Measurements from ENCODE around the gene TACC2. TPM values are rescaled to one million over a fixed set of nuclear protein-coding genes. Genes with fewer than 3 reads are reported as not detected.

Gene TACC2
- total RNA-seq, 1 experiment from 2014 or later: 89.0 TPM

DNA sequence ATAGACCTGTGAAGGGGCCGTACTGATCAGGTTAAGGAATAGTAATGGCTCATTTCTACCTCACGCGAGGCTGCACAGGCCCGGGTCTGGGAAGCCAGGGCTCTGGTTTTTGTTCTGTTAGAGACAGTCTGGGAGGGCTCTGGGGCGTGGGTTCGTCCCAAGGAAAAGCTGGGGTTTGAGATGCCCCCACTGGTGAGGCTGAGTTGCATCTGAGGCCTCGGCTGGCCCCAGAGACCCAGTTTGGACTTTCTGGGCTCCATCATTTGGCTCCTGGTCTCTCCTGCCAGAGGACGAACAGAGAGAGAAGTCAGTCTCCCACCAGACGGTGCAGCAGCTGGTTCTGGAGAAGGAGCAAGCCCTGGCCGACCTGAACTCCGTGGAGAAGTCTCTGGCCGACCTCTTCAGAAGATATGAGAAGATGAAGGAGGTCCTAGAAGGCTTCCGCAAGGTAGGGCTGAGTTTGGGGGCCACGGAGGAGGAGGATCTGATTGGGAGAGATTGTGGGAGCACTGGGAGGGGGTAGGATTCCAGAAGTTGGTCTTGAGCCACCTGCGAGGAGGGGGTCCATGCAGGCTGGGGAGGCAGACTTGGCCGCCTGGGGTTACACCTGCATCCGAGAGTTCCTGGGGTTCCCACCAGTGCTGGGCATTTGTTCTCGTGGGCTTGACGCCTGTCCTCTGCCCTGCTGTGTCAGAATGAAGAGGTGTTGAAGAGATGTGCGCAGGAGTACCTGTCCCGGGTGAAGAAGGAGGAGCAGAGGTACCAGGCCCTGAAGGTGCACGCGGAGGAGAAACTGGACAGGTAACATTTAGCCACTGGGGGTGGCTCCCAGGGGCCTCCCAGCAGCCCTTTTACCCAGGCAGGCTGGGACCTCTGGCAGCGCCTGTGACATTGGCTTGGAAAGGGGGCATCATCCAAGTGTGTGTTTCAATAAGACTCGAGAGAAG is 259.7 kb downstream of the TACC2 start:
- CTCF ChIA-PET: interaction anchor here (1.7 kb wide), 1 partner anchor 19 kb away, joined by 5 read pairs; no protein-coding TSS in a partner anchor
- TF ChIP-seq, protein P1, sequence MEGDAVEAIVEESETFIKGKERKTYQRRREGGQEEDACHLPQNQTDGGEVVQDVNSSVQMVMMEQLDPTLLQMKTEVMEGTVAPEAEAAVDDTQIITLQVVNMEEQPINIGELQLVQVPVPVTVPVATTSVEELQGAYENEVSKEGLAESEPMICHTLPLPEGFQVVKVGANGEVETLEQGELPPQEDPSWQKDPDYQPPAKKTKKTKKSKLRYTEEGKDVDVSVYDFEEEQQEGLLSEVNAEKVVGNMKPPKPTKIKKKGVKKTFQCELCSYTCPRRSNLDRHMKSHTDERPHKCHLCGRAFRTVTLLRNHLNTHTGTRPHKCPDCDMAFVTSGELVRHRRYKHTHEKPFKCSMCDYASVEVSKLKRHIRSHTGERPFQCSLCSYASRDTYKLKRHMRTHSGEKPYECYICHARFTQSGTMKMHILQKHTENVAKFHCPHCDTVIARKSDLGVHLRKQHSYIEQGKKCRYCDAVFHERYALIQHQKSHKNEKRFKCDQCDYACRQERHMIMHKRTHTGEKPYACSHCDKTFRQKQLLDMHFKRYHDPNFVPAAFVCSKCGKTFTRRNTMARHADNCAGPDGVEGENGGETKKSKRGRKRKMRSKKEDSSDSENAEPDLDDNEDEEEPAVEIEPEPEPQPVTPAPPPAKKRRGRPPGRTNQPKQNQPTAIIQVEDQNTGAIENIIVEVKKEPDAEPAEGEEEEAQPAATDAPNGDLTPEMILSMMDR (IDR thresholded peaks at IDR 0.05; ENCODE audit: unreplicated experiment): no peak
- POLR2A ChIA-PET: interaction anchor here (0.6 kb wide), 1 partner anchor 124 kb away, joined by 3 read pairs; no protein-coding TSS in a partner anchor
- H3K36me3 Mint-ChIP-seq (ENCODE audit: insufficient read depth, unreplicated experiment): peaks cover 98% of the 10 kb centered on the region
- H3K4me1 Mint-ChIP-seq (ENCODE audit: insufficient read depth, unreplicated experiment): no peaks in the 10 kb centered on the region
- intact Hi-C loops (cut with micrococcal nuclease): no loop called here
- H3K27ac Mint-ChIP-seq (ENCODE audit: low read depth, unreplicated experiment): peak overlapping the region; percentile 88
- H3K27me3 Mint-ChIP-seq (ENCODE audit: insufficient read depth, unreplicated experiment): no peaks in the 10 kb centered on the region
- no TSS peak for BruUV-seq (replicated peaks)
- DNase-seq (ENCODE audit: unreplicated experiment): no peak
- H3K9me3 Mint-ChIP-seq (ENCODE audit: unreplicated experiment): no peaks in the 10 kb centered on the region
- no peak overlapping the region for H3K4me3 Mint-ChIP-seq (ENCODE audit: unreplicated experiment)

DNA sequence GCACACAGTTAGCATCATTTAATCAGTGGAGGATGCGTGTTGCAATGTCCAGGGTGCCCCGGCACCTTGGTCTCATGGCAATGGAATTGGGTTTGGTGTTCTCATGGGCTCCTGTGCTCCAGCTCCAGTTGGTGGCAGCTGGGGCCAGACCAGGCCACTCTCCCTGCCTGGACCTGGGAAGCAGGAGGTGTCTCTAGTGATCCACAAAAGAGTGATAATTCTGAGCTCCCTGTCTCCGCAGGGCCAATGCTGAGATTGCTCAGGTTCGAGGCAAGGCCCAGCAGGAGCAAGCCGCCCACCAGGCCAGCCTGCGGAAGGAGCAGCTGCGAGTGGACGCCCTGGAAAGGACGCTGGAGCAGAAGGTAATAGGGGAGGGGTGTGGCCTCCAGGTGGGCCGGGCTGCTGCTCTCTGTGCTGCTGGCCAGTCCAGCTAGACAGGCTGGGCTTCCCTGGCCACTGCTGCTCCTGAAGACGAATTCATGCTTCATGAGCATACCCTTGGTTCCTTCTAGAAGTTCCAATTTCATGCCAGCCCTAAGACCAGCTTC is 260.4 kb downstream of the TACC2 start:
- intact Hi-C loops (cut with micrococcal nuclease): no loop called here
- H3K36me3 Mint-ChIP-seq (ENCODE audit: insufficient read depth, unreplicated experiment): peaks cover 98% of the 10 kb centered on the region
- DNase-seq (ENCODE audit: unreplicated experiment): no peak
- H3K27ac Mint-ChIP-seq (ENCODE audit: low read depth, unreplicated experiment): peak overlapping the region; percentile 88
- ChIA-PET CTCF (interaction anchor here (0.7 kb wide), 1 partner anchor 196 kb away, joined by 4 read pairs; no protein-coding TSS in a partner anchor), POLR2A (interaction anchor here (0.6 kb wide), 1 partner anchor 124 kb away, joined by 3 read pairs; no protein-coding TSS in a partner anchor)
- no peak overlapping the region for H3K4me3 Mint-ChIP-seq (ENCODE audit: unreplicated experiment)
- H3K9me3 Mint-ChIP-seq (ENCODE audit: unreplicated experiment): no peaks in the 10 kb centered on the region
- H3K4me1 Mint-ChIP-seq (ENCODE audit: insufficient read depth, unreplicated experiment): no peaks in the 10 kb centered on the region
- no TSS peak for BruUV-seq (replicated peaks)
- TF ChIP-seq, protein P1 (IDR thresholded peaks at IDR 0.05; ENCODE audit: unreplicated experiment): no peak
- no peaks in the 10 kb centered on the region for H3K27me3 Mint-ChIP-seq (ENCODE audit: insufficient read depth, unreplicated experiment)

DNA sequence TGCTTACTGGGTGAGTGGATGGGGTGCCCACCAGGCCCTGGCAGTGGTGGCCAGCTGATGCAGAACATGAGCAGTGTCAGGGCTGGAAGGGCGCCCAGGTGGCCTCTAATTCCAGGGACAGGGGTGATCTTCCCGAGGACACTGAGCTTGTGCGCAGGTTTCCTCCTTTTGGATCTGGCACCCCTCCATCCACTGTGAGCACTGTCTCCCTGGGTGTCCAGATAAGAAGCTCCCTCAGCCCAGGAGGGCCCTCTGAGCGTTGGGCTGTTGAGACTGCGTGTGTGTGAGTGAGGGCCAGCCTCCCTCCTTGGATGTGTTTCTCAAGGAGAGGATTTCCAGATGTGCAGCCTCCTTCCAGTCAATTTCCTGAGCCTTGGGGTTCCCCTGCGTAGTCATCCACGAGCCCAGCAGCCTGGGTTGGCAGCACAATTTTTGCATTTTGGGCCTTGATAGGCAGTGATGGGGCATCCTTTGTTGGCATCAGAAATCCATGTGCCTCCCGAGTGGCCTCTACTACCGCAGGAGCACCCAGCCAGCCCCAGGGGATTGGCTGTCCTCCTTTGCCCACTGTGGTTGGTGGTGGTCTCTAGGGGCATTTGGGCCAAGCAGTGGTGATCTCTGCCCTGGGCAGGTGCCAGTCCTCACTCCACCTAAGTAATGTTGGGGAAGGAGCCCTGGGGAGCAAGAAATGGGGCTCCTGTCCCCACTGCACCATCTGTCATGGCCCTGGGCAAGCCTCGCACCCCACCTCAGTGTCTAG is 261.2 kb downstream of the TACC2 start:
- CTCF ChIA-PET: interaction anchor here (0.7 kb wide), 1 partner anchor 196 kb away, joined by 4 read pairs; no protein-coding TSS in a partner anchor
- H3K9me3 Mint-ChIP-seq (ENCODE audit: unreplicated experiment): no peaks in the 10 kb centered on the region

More for the DNA sequence above, 261.2 kb downstream of the TACC2 start:
- POLR2A ChIA-PET: no interaction called here
- Mint-ChIP-seq H3K36me3 (ENCODE audit: insufficient read depth, unreplicated experiment) (peaks cover 98% of the 10 kb centered on the region), H3K4me3 (ENCODE audit: unreplicated experiment) (no peak overlapping the region), H3K27ac (ENCODE audit: low read depth, unreplicated experiment) (no peak overlapping the region), H3K27me3 (ENCODE audit: insufficient read depth, unreplicated experiment) (no peaks in the 10 kb centered on the region), H3K4me1 (ENCODE audit: insufficient read depth, unreplicated experiment) (no peaks in the 10 kb centered on the region)
- intact Hi-C loops (cut with micrococcal nuclease): no loop called here
- TF ChIP-seq, protein P1 (IDR thresholded peaks at IDR 0.05; ENCODE audit: unreplicated experiment): no peak
- BruUV-seq (replicated peaks): no TSS peak
- DNase-seq (ENCODE audit: unreplicated experiment): no peak

Data from MCF 10A (cell line).